HepG2 (cell line): ENCODE data around the gene SYNPR.

Source experiments
- ATF3 ChIP-seq: sonication (generic); formaldehyde crosslinking; IDR thresholded peaks from 2 replicates; pipeline ENCODE4 v1.4.0; 2020; ENCODE audit warnings: missing genetic modification reagents
- EP300 ChIP-seq, 3 experiments: sonication (generic) in 1 of 3; formaldehyde crosslinking in 1 of 3; IDR thresholded peaks; 2 replicates each; pipeline versions ENCODE4 v1.5.1 to v1.6.1; 2011 to 2020; ENCODE audit warnings: low read depth in 2 of 3, low read length in 2 of 3, borderline replicate concordance in 1 of 3, improper control_type of control experiment in 1 of 3, mild to moderate bottlenecking in 1 of 3, missing genetic modification reagents in 1 of 3, moderate library complexity in 1 of 3
- HDAC1 ChIP-seq: sonication (generic); formaldehyde crosslinking; IDR thresholded peaks from 2 replicates; pipeline ENCODE4 v1.5.1; 2020; ENCODE audit warnings: mild to moderate bottlenecking, missing genetic modification reagents
- MTF2 ChIP-seq: sonication (generic); formaldehyde crosslinking; IDR thresholded peaks from 2 replicates; pipeline ENCODE4 v1.5.0; 2020; ENCODE audit warnings: missing genetic modification reagents, borderline replicate concordance
- NFATC3 ChIP-seq: sonication (generic); formaldehyde crosslinking; IDR thresholded peaks from 2 replicates; pipeline ENCODE4 v1.5.1; 2020; ENCODE audit warnings: mild to moderate bottlenecking, missing genetic modification reagents
- NR2F2 ChIP-seq: IDR thresholded peaks from 2 replicates; pipeline ENCODE4 v1.6.1; 2012; ENCODE audit warnings: low read depth, inconsistent platforms, borderline replicate concordance
- POLR2A ChIP-seq, 2 experiments: IDR thresholded peaks; 2 replicates each; pipeline ENCODE4 v1.6.1; 2011; ENCODE audit warnings: low read depth in 2 of 2, low read length in 2 of 2, mild to moderate bottlenecking in 1 of 2, moderate library complexity in 1 of 2; ENCODE audit not compliant: insufficient read depth in 1 of 2
- POLR2AphosphoS5 ChIP-seq: IDR thresholded peaks from 2 replicates; pipeline ENCODE4 v1.6.1; 2012; ENCODE audit warnings: low read depth, low read length
- SMYD3 ChIP-seq: sonication (generic); formaldehyde crosslinking; IDR thresholded peaks from 2 replicates; pipeline ENCODE4 v1.8.1; 2023; ENCODE audit warnings: mild to moderate bottlenecking, missing genetic modification reagents
- TCF7 ChIP-seq: sonication (generic); IDR thresholded peaks from 2 replicates; pipeline ENCODE4 v1.6.1; 2016; ENCODE audit warnings: antibody characterized with exemption, low read depth
- U2AF1 ChIP-seq: fragments of 200-400 bp; formaldehyde crosslinking; optimal IDR thresholded peaks from 2 replicates; pipeline ENCODE3; 2017; ENCODE audit warnings: mild to moderate bottlenecking, low read depth, low read length
- ZNF354B ChIP-seq: sonication (generic); formaldehyde crosslinking; IDR thresholded peaks from 2 replicates; pipeline ENCODE4 v1.8.0; 2022; ENCODE audit warnings: mild to moderate bottlenecking, missing genetic modification reagents
- TF ChIP-seq, protein P1 (sequence below): IDR thresholded peaks from 2 replicates; pipeline ENCODE4 v1.6.1; 2012; ENCODE audit warnings: low read depth, low read length, improper control_type of control experiment
- TF ChIP-seq, protein P2 (sequence below): sonication (generic); formaldehyde crosslinking; IDR thresholded peaks from 2 replicates; pipeline ENCODE4 v1.5.1; 2020; ENCODE audit warnings: missing genetic modification reagents, mild to moderate bottlenecking, borderline replicate concordance

- TF ChIP-seq, protein P1, sequence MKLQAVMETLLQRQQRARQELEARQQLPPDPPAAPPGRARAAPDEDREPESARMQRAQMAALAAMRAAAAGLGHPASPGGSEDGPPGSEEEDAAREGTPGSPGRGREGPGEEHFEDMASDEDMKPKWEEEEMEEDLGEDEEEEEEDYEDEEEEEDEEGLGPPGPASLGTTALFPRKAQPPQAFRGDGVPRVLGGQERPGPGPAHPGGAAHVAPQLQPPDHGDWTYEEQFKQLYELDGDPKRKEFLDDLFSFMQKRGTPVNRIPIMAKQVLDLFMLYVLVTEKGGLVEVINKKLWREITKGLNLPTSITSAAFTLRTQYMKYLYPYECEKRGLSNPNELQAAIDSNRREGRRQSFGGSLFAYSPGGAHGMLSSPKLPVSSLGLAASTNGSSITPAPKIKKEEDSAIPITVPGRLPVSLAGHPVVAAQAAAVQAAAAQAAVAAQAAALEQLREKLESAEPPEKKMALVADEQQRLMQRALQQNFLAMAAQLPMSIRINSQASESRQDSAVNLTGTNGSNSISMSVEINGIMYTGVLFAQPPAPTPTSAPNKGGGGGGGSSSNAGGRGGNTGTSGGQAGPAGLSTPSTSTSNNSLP: no peak
- TF ChIP-seq POLR2AphosphoS5 (no peak), ATF3 (CRISPR knock-in tag) (no peak), MTF2 (no peak), EP300 (IDR thresholded peaks at IDR 0.05; ENCODE audit: low read depth in 2 of 2, low read length in 2 of 2) (no peak), EP300 (CRISPR knock-in tag; IDR thresholded peaks at IDR 0.05; ENCODE audit: borderline replicate concordance) (no peak), ZNF354B (no peak), NR2F2 (no peak), SMYD3 (CRISPR knock-in tag) (no peak), U2AF1 (no peak), HDAC1 (CRISPR knock-in tag) (no peak), TCF7 (no peak), POLR2A (IDR thresholded peaks at IDR 0.05; ENCODE audit: insufficient read depth in 1 of 2, low read depth in 2 of 2, low read length in 2 of 2) (no peak), NFATC3 (CRISPR knock-in tag) (no peak)
- TF ChIP-seq, protein P2, sequence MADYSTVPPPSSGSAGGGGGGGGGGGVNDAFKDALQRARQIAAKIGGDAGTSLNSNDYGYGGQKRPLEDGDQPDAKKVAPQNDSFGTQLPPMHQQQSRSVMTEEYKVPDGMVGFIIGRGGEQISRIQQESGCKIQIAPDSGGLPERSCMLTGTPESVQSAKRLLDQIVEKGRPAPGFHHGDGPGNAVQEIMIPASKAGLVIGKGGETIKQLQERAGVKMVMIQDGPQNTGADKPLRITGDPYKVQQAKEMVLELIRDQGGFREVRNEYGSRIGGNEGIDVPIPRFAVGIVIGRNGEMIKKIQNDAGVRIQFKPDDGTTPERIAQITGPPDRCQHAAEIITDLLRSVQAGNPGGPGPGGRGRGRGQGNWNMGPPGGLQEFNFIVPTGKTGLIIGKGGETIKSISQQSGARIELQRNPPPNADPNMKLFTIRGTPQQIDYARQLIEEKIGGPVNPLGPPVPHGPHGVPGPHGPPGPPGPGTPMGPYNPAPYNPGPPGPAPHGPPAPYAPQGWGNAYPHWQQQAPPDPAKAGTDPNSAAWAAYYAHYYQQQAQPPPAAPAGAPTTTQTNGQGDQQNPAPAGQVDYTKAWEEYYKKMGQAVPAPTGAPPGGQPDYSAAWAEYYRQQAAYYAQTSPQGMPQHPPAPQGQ (CRISPR knock-in tag): no peak
Measured at GRCh38 chr3:63438826-63439371, 160.8 kb downstream of the SYNPR start.
